ENCODE measurements around the gene PAXX.
A peak's percentile ranks its signal among the peaks of the same experiment; 100 is the strongest.

Gene PAXX

DNA sequence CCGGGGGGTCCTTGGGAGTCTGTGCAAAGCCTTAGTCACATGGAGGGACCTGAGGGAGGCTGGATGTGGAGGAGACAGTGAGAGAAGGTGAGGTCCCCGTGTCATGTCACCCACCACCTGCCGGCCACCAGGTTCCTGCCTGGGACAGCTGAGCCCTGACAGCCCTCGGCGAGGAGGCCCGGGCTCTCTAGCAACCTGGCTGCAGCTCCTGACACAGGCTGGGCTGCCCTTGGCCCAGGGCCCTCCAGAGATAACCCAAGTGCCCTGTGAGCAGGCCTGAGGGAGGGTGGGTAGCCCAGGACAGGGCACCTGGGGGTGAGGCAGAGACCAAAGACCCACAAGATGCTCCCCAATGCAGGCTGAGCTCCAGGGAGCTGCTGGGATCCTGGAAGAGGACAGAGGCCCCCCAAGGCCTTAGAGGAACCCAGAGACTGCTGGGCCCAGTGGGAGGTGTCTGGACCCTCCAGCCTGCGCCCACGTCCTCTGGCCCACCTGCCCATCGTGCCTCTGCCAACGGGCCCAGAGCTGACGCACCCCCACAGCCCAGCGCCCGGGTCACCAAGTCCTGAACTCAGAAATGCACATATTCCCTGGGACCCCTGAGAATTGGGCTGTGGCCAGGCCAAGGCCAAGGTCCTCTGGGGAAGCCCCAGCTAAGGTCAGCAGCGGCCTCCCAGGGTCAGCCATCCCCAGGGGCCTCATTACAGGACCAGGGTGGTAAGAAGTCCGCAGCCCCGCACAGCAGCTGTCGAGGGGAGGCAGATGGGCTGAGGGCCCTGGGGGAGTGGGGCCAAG is 23.7 kb upstream of the PAXX start:
- DNase-seq, result no peak

DNA sequence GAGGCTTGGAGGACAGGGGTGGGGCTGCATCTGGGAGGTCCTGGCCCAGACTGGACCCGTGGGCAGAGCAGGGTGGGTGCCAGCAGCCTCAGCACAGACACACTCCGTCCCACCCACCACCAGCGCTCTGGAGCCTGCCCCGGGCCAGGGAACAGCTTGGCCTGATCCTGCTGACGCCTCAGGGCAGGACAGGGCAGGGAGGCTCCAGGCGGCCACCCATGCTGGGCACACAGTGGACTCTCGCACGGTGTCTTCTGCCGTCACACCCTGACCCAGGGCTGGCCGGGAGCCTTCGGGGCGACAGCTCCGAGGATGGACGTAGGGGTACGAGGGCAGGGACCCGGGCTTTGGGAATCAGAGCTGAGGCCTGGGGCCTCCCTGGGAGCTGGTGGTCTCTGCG is 23.1 kb upstream of the PAXX start:
- DNase-seq, result no peak

DNA sequence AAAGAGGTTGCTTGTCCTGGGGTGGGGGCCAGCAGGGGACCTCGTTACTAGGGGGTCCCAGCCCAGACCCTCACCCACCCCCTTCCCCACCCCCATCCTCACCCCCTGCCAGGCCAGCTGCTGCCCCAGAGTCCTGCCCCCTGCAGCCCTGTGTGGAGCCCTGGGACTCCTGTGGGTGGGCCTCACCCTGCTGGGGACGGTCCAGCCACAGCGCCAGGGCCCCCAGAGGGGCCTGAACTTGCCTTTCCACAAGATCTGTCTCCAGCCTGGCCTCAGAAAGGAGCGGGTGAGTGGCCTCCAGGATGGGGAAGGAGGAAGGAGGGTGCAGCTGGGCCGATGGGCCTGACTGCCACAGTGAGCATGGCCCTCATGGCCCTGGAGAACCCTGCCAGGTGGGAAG is 22.4 kb upstream of the PAXX start:
- no peak for DNase-seq

DNA sequence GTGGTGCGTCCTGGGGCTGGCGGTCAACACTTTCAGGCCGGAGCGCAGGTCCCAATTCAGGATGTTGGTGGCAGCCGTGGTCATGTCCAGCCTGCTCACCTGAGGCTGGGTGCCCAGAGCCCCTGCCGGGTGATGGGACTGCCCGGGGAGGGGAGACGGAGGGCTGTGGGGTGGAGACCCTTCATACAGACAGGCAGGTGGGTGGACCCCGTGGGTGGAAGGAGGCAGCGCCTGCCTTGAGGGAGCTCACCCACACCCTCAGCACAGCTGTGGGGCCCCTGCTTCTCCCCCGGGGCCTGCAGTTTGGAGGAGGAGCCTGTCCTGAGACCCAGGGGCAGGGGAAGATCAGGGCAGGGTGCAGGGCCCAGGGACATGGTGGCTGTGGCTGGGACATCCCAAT is 21.9 kb upstream of the PAXX start:
- DNase-seq, result no peak

DNA sequence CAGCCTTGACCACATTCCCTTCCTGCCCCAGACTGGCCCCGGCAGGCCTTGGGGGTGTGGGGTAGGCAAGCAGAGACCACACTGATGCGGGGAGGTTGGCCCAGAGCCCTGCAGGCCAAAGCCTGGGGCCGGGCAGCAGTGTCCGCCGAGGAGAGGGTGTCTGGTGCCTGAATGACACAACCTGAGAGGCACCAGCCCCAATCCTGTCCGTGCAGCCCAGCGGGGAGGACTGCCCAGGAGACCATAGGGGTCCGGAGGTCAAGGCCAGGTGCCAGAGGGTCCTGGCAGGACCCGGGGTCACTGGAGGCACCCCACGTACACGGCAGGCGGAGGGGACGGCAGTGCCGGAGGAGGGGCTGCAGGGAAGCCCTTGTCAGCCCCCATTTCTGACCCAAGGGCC is 20.5 kb upstream of the PAXX start:
- DNase-seq, result no peak

DNA sequence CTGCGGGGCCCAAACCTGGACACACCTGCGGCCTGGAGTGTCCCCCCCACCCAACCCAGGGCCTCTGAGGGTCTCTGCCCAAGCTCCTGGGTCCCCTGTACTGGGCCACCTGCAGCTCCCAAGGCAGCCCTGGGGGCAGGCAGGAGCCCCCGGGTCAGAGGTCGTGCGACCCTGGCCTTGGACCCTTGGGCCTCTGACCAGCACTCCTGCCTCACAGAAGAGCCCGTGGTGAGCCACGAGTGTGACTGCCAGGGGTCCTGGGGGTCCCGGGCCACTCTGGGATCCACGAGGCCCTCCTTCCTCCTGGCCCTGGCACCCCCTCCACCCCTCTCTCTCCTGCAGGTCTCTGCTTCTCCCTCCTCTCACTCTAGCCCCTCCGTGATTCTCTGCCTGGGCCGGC is 19.9 kb upstream of the PAXX start:
- DNase-seq, result no peak

DNA sequence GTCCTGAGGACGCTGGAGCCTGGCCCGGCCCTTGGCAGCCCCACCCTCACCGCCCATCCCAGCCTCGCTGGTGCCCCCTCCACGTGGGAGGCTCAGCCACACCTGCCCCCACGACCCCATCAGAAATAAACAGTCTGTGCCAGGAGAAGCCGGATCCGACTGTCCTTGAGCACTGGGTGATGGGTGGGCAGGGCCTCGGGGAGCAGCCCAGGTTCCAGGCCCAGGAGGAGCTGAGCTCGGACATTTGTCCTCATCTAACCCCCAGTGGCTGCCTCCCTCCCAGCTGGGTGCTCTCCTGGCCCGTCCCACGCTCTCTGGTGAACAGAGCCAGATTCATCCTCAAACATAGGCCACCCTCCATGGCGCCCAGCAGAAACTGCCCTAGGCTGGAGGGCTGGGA is 19.5 kb upstream of the PAXX start:
- DNase-seq, result no peak

DNA sequence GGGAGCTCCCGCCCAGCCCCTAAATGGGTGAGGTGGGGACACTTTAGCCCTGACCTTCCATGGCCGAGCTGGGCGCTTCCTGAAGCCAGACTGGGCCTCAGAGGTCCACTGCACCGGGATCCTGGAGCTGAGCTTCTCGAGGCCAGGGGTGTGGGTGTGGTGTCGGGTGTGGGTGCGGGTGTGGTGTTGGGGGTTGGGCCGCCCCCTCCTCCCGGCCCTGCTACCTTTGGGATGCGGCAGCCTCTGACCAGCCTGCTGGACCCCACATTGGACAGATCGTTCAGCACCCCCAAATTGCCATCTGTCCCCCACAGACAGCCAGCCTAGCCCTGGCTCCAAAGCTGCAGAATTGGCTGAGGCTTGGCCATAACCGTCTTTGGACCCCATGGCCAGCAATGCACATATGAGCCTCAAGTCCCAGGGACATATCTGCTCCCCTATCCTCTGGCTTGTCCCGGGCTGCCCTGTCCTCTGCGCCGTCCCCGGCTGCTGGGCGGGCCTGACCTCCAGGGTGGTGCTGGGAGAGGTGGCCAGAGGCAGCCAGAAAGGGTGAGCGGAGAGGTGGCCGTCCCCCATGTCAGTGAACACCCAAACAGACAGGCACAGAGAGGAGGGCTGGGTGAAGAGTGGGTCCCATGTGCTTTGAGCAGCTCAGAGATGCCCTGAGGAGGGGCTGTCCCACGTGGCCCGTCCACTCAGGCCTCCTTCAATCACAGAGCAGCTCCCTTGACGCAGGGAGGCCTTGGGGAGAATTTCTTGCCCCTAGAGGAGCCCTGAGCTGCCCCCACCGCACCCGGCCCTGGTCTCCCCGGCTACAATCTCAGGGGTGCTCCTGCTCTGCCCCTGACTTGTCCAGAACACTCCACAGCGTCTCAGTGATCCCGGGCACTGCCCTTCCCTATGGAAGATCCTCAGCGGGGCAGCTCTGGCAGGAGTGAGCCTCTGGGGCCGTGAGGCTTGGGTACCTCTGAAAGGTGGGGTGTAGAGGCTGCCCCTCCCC is 18.3 kb upstream of the PAXX start:
- no peak for DNase-seq

DNA sequence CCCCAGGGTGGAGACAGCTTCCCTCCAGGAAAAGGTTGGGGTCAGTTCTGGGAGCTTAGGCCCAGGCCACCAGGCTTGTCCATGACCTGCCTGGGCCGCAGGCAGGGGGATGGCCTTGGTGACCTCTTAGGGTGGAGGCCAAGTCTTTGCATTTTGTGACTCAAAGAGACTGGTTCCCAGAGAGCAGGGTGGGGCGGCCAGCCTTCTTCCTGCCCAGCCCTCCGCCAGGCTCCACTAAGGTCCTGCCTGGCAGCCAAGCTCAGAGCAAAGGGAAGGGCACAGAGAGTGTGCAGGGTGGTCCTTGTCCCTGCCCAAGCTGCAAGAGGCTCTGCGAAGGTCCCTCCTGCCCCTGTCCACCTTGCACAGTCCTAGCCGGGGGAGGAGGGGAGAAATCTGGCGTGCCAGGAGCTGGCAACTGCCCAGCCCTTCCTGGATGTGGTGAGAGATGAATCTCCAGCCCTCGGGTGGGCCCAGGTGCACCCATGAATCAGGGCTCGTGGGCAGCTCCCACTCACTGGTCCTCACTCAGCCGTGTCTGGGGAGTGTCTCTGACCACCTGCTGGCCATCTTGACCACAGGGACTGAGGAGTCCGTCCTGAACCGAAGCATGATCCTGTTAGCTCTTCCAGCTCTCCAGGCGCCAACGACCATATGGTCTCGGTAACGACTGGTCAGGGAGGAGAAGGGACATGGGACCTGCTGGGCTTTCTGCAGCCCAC is 17.2 kb upstream of the PAXX start:
- no peak for DNase-seq

DNA sequence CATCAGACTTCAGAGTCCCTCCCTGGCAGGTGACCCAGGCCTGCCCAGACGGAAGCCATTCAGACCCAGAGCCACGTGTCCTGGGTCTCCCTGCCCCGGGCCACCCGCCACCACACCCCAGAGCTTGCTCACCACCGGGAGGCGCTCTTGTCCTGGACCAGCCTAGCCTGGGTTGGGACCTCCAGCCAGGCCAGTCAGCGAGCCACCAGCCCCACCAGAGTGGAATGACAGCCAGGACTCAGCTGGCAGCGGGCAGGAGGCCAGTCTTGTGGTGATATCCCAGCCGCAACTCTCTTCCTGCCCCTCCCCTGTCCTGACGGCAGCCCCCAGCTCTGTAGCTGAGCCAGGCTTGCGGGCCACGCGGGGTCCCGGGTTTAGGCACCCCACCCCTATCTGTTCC is 16.6 kb upstream of the PAXX start:
- peak; percentile 19 for DNase-seq

DNA sequence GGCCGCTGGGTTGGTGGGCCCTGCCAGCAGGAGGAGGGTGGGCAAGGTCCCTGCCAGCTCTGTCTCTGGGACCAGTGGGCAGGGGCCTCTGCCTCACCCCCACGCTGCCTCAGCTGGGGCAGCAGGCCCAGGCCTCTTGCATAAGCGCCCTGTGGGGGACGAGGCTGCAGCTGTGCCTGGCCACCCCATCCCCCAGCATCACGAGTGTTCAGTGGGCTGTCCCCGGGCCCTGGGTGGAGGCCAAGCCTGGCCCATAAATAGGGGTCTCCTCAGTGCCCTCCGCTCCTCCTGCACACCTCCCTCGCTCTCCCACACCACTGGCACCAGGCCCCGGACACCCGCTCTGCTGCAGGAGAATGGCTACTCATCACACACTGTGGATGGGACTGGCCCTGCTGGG is 15.0 kb upstream of the PAXX start, which contains the start of gene PTGDS:
Gene PTGDS, plus strand, starts transcription at position 282 of the 400 bp plus-strand sequence. Its CDS starts 75 bp downstream, at position 357.
- DNase-seq, result no peak

DNA sequence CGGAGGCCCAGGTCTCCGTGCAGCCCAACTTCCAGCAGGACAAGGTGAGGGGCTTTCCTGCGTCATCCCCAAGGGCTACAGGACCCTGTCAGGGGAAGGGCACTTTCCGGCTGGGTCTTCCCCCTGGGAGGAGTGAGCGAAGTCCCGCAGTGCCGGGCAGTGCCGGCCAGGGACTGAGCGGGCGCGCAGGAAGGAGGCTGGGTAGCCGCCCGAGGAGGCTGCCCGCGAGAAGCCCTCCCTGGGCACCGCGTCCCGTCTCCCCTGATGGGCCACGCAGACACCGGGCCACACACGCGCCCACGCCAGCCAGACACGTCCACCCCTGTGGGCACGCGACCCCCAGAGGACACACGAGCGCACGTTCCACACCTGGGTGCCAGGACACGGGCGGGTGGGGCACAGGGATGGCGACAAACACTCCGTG is 14.6 kb upstream of the PAXX start:
- no peak for DNase-seq

DNA sequence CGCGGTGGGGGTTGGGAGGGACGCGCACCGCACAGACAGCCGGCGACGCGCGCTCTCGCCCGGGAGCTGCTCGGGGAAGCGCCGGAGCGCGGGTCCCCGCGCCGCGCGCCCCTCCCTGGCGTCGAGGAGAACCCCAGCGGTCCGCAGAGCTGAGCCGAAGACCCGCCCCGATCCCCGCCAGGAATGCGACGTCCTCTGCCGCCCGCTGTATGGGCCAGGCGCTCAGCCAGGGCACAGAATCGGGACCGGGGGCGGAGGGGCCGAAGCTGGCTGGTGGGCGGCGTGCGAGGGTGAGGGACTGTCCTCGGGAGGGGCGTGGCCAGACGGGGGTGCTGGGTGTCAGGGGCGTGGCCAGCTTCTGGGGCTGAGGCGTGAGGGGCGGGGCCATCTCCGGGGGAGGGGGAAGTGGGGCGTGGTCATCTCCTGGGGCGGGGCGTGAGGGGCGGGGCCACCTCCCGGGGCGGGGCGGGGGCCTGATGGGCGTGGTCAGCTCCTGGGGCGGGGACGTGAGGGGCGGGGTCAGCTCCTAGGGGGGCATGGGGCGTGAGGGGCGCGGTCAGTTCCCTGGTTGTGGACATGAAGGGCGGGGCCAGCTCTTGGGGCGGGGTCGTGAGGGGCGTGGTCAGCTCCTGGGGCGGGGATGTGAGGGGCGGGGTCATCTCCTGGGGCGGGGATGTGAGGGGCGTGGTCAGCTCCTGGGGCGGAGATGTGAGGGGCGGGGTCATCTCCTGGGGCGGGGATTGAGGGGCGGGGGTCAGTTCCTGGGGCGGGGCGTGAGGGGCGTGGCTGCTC is 14.0 kb upstream of the PAXX start:
- DNase-seq, result peak; percentile 68

DNA sequence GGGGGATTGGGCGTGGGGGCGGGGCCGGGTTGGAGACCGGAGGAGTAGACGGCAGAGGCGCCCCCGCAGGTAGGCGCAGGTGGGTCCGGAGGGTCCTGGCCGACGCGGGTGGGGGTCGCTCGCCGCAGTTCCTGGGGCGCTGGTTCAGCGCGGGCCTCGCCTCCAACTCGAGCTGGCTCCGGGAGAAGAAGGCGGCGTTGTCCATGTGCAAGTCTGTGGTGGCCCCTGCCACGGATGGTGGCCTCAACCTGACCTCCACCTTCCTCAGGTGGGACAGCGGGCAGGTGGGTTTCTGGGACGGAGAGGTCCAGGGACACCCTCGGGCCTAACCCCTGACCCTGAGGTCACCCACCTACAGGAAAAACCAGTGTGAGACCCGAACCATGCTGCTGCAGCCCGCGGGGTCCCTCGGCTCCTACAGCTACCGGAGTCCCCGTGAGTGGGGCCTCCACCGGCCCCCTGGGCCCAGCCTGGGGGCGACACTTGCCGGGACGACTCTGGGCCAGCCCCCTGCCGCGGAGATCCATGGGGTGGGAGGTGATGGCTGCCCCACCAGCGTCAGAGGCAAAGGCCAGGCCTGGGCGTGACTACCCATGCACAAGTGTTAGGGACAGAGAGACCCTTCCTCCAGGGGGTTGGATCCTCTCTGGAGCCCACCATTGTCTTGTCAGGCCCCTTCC is 13.2 kb upstream of the PAXX start:
- DNase-seq, result no peak

DNA sequence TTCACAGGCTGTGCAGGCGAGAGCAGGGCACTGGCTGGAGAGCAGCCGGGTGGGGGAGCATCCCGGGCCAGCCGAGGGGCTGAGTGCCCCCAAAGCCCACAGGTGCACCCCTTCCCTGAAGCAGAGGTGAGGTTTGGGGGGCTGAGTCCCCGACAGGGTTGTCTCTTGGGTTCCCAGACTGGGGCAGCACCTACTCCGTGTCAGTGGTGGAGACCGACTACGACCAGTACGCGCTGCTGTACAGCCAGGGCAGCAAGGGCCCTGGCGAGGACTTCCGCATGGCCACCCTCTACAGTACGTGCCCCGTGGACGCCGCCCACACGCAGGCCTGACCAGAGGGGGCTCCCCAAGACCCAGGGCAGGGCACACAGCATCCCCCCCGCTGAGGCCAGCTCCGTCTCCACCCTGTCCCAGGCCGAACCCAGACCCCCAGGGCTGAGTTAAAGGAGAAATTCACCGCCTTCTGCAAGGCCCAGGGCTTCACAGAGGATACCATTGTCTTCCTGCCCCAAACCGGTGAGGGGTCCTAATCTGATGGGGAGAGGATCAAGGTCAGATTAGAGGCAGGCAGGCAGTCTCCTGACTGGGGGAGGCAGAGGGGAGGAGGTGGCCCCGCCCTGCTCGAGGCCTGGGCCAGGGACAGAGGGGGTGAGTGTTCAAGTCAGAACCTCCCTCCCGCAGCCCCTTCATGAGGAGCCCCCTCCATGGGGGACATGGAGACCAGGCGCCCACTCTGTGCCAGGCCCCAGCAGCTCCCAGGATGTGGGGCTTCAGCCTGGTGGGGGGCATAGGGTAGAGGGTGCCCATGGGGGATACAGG is 12.2 kb upstream of the PAXX start:
- no peak for DNase-seq

DNA sequence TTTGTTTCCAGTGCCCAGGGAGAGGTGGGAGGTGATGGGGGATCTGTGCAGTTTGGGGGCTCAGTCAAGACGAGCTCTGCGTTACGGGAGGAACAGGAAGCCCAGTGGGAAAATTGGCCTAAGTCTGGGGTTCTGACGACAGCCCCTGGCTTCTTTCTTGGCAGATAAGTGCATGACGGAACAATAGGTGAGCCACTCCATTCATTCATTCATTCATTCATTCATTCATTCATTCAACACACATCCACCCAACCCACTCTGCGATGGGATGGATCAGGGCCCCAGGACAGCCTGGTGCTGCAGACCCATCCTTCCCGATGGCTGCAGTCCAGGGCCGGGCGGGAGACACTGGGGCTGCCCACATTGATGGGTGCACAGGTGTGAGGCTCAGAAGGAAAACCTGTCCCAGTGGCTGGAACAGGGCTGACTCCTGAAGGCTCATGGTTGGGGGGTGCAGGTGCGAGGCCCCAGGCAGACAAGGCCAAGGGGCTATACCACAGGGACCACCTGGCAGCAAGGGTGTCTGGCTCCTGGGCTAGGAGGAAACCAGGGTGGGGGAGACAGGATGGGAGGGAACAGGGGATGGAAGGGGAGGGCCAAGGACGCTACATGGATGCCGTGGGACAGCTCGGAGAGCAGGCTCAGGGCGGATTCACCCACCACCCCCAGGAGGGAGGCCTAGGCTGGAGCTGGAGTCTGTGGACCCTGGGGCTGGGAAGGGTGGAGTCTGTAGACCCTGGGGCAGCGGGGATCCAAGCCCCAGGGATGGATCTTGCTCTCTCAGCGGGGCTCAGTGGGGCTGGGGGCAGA is 11.3 kb upstream of the PAXX start:
- no peak for DNase-seq

DNA sequence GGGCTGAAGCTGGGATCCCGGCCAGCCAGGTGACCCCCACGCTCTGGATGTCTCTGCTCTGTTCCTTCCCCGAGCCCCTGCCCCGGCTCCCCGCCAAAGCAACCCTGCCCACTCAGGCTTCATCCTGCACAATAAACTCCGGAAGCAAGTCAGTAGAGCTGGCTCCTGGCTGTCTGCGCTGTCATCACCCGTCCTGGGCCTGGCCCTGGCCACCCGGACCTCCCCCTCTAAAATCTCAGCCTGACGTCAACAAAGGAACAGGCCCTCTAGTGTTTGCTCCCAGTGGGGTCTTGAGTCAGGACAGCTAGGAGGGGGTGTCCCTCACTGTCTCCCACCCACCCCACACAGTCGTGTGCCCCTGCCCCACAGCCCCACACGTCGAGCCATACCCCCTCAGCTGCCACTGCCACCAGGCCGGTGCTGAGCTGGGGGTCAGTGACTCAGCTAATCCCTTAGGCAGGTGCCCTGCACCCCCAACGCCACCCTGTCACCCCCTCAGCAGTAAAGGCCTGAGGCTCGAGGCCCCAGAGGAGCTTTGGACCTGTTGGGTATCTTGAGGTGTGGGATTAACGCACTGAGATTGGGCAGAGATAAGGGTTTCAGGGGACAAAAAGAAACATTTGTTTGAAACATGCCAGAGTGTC is 10.5 kb upstream of the PAXX start:
- DNase-seq, result no peak

DNA sequence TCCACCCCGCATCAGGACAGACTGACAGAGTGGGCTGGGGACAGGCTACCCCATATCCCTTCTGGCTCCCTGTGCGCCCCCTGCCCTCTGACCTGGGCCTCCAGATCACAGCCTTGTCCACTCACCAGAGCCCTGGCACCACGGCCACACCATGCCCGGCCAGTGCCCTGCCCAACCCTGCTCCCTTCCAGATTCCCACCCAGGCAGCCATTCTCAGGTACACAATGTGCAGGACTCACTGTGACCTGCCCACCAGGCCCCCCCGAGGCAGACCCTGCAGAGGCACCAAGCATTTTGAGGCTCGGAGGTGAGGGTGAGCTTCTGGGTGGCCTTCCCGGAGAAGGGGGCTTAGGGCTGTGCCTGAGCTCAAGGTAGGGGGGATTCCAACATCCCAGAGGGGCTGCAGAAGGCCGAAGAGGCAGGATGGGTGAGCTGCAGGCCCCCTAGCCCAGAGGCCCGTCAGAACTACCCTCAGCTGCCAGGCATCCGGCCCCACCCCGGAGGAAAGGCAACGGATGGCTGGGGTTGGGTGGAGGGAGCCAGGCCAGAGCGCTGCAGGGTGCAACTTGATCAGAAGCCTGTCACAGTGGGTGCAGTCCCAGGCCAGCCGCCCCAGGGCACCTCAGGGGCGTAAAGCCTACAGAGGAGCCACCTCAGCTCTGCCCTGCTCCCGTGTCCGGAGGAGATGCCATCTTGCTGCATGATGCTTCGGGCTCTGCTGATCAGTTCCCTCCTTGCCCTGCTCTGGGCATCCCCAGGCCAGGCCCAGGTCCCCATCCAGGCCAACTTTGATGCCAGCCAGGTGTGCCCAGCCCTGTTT is 9.8 kb upstream of the PAXX start, which contains the start of gene LCNL1:
Gene LCNL1, plus strand, starts transcription at position 762 of the 820 bp plus-strand sequence. CDS start 594 bp downstream, outside the sequence.
- DNase-seq, result no peak
